H1 (cell line): ENCODE measurements around the gene CDCA3. TPM values are rescaled to one million over a fixed set of nuclear protein-coding genes. Genes with fewer than 3 reads are reported as not detected.

ENCODE experiments used
- HDAC2 ChIP-seq, 2 experiments: fragments of 300-600 bp in 1 of 2; sonication (generic) in 1 of 2; IDR thresholded peaks; 2 replicates each; pipeline ENCODE4 v1.6.1; 2011 to 2012; ENCODE audit warnings: low read depth in 2 of 2, low read length in 2 of 2, mild to moderate bottlenecking in 2 of 2, moderate library complexity in 2 of 2, borderline replicate concordance in 1 of 2, inconsistent platforms in 1 of 2
- JUN ChIP-seq: IDR thresholded peaks from 2 replicates; pipeline ENCODE4 v1.6.1; 2011; ENCODE audit warnings: low read depth, mild to moderate bottlenecking, improper control_type of control experiment, low read length
- KDM4A ChIP-seq: IDR thresholded peaks from one replicate; pipeline ENCODE4 v1.7.1; 2012; ENCODE audit warnings: low read depth, mild to moderate bottlenecking, moderate library complexity, low read length, inconsistent platforms; ENCODE audit not compliant: severe bottlenecking
- NRF1 ChIP-seq: IDR thresholded peaks from 2 replicates; pipeline ENCODE4 v1.6.1; 2011; ENCODE audit warnings: mild to moderate bottlenecking, low read depth, low read length, improper control_type of control experiment
- POLR2A ChIP-seq, 2 experiments: IDR thresholded peaks; 1 replicate in 1 of 2; 2 replicates in 1 of 2; pipeline ENCODE4 v1.6.1; 2011; ENCODE audit warnings: low read depth in 2 of 2, low read length in 2 of 2, mild to moderate bottlenecking in 2 of 2; ENCODE audit errors: control extremely low read depth in 1 of 2
- RAD21 ChIP-seq, 2 experiments: IDR thresholded peaks in 1 of 2; conservative IDR thresholded peaks in 1 of 2; 2 replicates each; pipeline ENCODE4 v1.6.1; 2011; ENCODE audit warnings: low read depth in 2 of 2, low read length in 2 of 2, improper control_type of control experiment in 1 of 2, inconsistent platforms in 1 of 2, mild to moderate bottlenecking in 1 of 2, moderate library complexity in 1 of 2
- SIN3A ChIP-seq, 2 experiments: IDR thresholded peaks in 1 of 2; conservative IDR thresholded peaks in 1 of 2; 2 replicates each; pipeline ENCODE4 v1.6.1; 2011 to 2012; ENCODE audit warnings: low read length in 2 of 2, improper control_type of control experiment in 1 of 2, low read depth in 1 of 2, mild to moderate bottlenecking in 1 of 2
- SIRT6 ChIP-seq: IDR thresholded peaks from one replicate; pipeline ENCODE4 v1.7.1; 2012; ENCODE audit warnings: low read length, inconsistent platforms
- polyA plus RNA-seq, 7 experiments: library from polyadenylated mRNA; depleted of rRNA in 3 of 7; stranded (reverse) in 5 of 7; unstranded in 2 of 7; fragments of >200 nt in 5 of 7; fragments of 200-250 nt in 2 of 7; gene quantifications; 1 replicate in 5 of 7; 2 replicates in 1 of 7; 4 replicates in 1 of 7; pipeline versions ENCODE4 v1.2.1 to v1.2.3, GENCODE V29; 2011 to 2013; ENCODE audit warnings: missing spikeins in 2 of 7, mixed read lengths in 2 of 7
- total RNA-seq: library from RNA; stranded (reverse); fragmentation: NEBNext Ultra II Directional; extraction: Animal tissue kit (Norgen Biotek cat#: 25700); gene quantifications from 2 replicates; pipeline ENCODE4 v1.2.1, GENCODE V29; 2021
- TF ChIP-seq, protein P1 (sequence below): IDR thresholded peaks from 2 replicates; pipeline ENCODE4 v1.6.1; 2011; ENCODE audit warnings: low read length, improper control_type of control experiment

CDCA3 gene
- total and polyA plus RNA-seq, 2 of the 8 experiments (the other 6 are each of a cell fraction or from before 2014, with no cell fraction given): 47.7 to 71.2 TPM

DNA sequence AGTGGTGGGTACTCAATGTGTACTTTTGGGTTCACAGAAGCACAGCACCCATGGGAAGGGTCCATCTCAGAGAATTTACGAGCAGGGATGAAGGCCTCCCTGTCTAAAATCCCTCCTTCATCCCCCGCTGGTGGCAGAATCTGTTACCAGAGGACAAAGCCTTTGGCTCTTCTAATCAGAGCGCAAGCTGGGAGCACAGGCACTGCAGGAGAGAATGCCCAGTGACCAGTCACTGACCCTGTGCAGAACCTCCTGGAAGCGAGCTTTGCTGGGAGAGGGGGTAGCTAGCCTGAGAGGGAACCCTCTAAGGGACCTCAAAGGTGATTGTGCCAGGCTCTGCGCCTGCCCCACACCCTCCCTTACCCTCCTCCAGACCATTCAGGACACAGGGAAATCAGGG, 30.9 kb downstream of the CDCA3 start (continued):
- TF ChIP-seq, protein P1, sequence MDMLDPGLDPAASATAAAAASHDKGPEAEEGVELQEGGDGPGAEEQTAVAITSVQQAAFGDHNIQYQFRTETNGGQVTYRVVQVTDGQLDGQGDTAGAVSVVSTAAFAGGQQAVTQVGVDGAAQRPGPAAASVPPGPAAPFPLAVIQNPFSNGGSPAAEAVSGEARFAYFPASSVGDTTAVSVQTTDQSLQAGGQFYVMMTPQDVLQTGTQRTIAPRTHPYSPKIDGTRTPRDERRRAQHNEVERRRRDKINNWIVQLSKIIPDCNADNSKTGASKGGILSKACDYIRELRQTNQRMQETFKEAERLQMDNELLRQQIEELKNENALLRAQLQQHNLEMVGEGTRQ: no peak
- TF ChIP-seq JUN (no peak), HDAC2 (IDR thresholded peaks at IDR 0.05; ENCODE audit: borderline replicate concordance in 1 of 2, low read depth in 2 of 2, low read length in 2 of 2) (no peak), SIRT6 (no peak), SIN3A (conservative IDR thresholded peaks at IDR 0.05 in 1 of 2, IDR thresholded peaks at IDR 0.05 in 1 of 2; ENCODE audit: low read depth in 1 of 2, low read length in 2 of 2) (no peak), RAD21 (IDR thresholded peaks at IDR 0.05 in 1 of 2, conservative IDR thresholded peaks at IDR 0.05 in 1 of 2; ENCODE audit: low read depth in 2 of 2, low read length in 2 of 2) (no peak), POLR2A (IDR thresholded peaks at IDR 0.05; ENCODE audit: control extremely low read depth in 1 of 2, low read depth in 2 of 2, low read length in 2 of 2) (no peak), NRF1 (no peak), KDM4A (no peak)
